Muscle layer of colon (tissue), 2 donors: ENCODE data around the gene CREB3.

ENCODE experiments used
- H3K27ac ChIP-seq: one replicate; pipeline ENCODE4 v1.7.0; 2013; ENCODE audit warnings: low read depth, mild to moderate bottlenecking, low read length, moderate library complexity
- H3K27me3 ChIP-seq, 2 donors: one replicate each; pipeline ENCODE4 v1.7.0; 2013; ENCODE audit warnings: low read length in 2 of 2, mild to moderate bottlenecking in 2 of 2; ENCODE audit not compliant: insufficient read depth in 2 of 2, control insufficient read depth in 1 of 2
- H3K36me3 ChIP-seq: one replicate; pipeline ENCODE4 v1.7.0; 2013; ENCODE audit warnings: mild to moderate bottlenecking, low read length; ENCODE audit not compliant: insufficient read depth
- H3K4me1 ChIP-seq: one replicate; pipeline ENCODE4 v1.7.0; 2013; ENCODE audit warnings: mild to moderate bottlenecking, low read length; ENCODE audit not compliant: insufficient read depth
- H3K4me3 ChIP-seq, 2 donors: one replicate each; pipeline ENCODE4 v1.7.0; 2013; ENCODE audit warnings: low read length in 2 of 2, low read depth in 1 of 2, mild to moderate bottlenecking in 1 of 2, moderate library complexity in 1 of 2
- H3K9ac ChIP-seq: one replicate; pipeline ENCODE4 v1.7.0; 2013; ENCODE audit warnings: low read length
- H3K9me3 ChIP-seq: one replicate; pipeline ENCODE4 v1.7.0; 2013; ENCODE audit warnings: mild to moderate bottlenecking, low read length
- donor health status: abdominal sarcoma.
- donor health status: Adenocarcinoma of cecum.

The CREB3 gene

GRCh38 chr9:35729101-35729500 is 3.4 kb upstream of the CREB3 start:
- no peaks in the 10 kb centered on the region for H3K27me3 ChIP-seq
- peak overlapping the region; percentile 40 to 73 for H3K4me3 ChIP-seq
- peaks cover 22% of the 10 kb centered on the region for H3K36me3 ChIP-seq
- peak overlapping the region; percentile 95 for H3K27ac ChIP-seq
- H3K4me1 ChIP-seq = peaks cover 69% of the 10 kb centered on the region
- H3K9ac ChIP-seq = peak overlapping the region; percentile 99
- H3K9me3 ChIP-seq = no peaks in the 10 kb centered on the region

- Histone ChIP-seq H3K27me3 (no peaks in the 10 kb centered on the region), H3K27ac (peak overlapping the region; percentile 95), H3K4me1 (peaks cover 74% of the 10 kb centered on the region), H3K4me3 (peak overlapping the region; percentile 40 to 73), H3K9me3 (no peaks in the 10 kb centered on the region), H3K9ac (peak overlapping the region; percentile 99), H3K36me3 (peaks cover 20% of the 10 kb centered on the region)
Measured at GRCh38 chr9:35729700-35730485, 2.6 kb upstream of the CREB3 start.

DNA sequence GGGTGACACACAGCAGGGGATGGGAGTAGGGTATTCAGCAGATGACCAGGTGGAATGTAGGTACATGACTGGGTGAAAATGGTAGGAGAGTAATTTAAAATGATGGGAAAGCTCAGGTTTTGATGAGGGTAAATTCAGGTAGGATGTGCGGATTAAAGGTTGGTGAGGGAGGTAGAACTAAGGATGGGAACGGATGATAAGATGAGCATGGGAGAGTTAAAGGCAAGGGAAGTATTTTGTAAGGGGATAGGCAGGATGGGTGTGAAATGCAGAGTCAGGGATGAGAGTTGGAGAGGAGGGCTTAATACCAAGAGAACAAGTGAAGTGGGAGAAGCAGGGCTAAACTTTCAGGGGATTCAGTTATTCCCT is 2.0 kb upstream of the CREB3 start:
- Histone ChIP-seq H3K36me3 (peaks cover 20% of the 10 kb centered on the region), H3K27me3 (no peaks in the 10 kb centered on the region), H3K9me3 (no peaks in the 10 kb centered on the region), H3K9ac (peak overlapping the region; percentile 99), H3K4me3 (peak overlapping the region; percentile 30 to 73), H3K27ac (peak overlapping the region; percentile 95), H3K4me1 (peaks cover 72% of the 10 kb centered on the region)

GRCh38 chr9:35731415-35732184 is 866 bp upstream of the CREB3 start:
- no peaks in the 10 kb centered on the region for H3K27me3 ChIP-seq
- peak overlapping the region; percentile 95 for H3K27ac ChIP-seq
- peaks cover 63% of the 10 kb centered on the region for H3K4me1 ChIP-seq
- no peaks in the 10 kb centered on the region for H3K9me3 ChIP-seq
- peak overlapping the region; percentile 30 to 73 for H3K4me3 ChIP-seq
- peaks cover 24% of the 10 kb centered on the region for H3K36me3 ChIP-seq
- peak overlapping the region; percentile 99 for H3K9ac ChIP-seq

DNA sequence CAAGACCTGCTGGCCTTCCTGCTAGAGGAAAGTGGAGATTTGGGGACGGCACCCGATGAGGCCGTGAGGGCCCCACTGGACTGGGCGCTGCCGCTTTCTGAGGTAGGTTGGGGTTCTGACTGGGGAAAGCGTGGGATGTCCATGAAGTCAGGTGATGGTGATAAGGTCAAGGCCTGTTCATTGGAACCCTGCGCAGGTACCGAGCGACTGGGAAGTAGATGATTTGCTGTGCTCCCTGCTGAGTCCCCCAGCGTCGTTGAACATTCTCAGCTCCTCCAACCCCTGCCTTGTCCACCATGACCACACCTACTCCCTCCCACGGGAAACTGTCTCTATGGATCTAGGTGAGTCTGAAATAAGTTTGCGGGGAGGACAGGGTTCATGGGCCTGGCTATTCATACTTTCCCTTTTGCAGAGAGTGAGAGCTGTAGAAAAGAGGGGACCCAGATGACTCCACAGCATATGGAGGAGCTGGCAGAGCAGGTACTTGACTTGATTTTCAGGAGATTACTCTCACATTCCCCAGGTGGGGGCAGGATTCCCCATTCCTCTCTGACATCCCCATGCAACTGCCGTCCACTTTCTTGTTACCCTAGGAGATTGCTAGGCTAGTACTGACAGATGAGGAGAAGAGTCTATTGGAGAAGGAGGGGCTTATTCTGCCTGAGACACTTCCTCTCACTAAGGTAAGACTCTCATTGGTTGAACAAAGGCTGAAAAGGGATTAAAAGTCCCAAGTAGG is 505 bp downstream of the CREB3 start:
- Histone ChIP-seq H3K4me3 (peak overlapping the region; percentile 60 to 92), H3K27ac (peak overlapping the region; percentile 95), H3K9me3 (no peaks in the 10 kb centered on the region), H3K27me3 (no peaks in the 10 kb centered on the region), H3K4me1 (peaks cover 49% of the 10 kb centered on the region), H3K9ac (peak overlapping the region; percentile 95), H3K36me3 (peaks cover 37% of the 10 kb centered on the region)

DNA sequence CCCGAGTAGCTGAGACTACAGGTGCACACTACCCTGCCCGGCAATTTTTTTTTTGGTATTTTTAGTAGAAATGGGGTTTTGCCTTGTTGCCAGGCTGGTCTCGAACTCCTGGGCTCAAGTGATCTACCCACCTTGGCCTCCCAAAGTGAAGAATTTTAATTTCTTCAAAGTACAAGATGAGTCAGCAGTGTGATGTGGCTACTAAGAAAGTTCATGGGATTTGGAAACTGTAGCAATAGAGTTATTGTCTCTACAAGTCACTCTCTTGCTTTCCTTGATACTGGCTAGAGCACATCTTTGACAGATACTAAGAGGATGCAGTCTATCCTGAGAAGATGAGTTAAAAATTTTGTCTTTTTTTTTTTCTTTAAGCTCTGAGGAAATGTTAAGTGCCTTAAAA is 1.6 kb downstream of the CREB3 start:
- no peaks in the 10 kb centered on the region for H3K9me3 ChIP-seq
- peaks cover 49% of the 10 kb centered on the region for H3K36me3 ChIP-seq
- H3K4me1 ChIP-seq = peaks cover 38% of the 10 kb centered on the region
- no peak overlapping the region for H3K9ac ChIP-seq
- peak overlapping the region; percentile 27 for H3K27ac ChIP-seq
- H3K27me3 ChIP-seq = no peaks in the 10 kb centered on the region
- H3K4me3 ChIP-seq = no peak overlapping the region

DNA sequence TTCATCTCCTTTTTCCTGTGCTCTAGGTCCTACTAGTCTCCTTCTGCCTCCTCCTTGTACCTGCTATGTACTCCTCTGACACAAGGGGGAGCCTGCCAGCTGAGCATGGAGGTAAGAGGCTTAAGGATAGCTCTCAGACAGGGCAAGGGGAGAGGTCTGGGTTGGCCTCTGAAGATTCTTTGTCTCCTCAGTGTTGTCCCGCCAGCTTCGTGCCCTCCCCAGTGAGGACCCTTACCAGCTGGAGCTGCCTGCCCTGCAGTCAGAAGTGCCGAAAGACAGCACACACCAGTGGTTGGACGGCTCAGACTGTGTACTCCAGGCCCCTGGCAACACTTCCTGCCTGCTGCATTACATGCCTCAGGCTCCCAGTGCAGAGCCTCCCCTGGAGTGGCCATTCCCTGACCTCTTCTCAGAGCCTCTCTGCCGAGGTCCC is 3.8 kb downstream of the CREB3 start:
- no peak overlapping the region for H3K9ac ChIP-seq
- H3K4me3 ChIP-seq = no peak overlapping the region
- peak overlapping the region; percentile 2 for H3K27ac ChIP-seq
- H3K36me3 ChIP-seq = peaks cover 69% of the 10 kb centered on the region
- H3K4me1 ChIP-seq = peaks cover 17% of the 10 kb centered on the region
- H3K27me3 ChIP-seq = no peaks in the 10 kb centered on the region
- no peaks in the 10 kb centered on the region for H3K9me3 ChIP-seq

DNA sequence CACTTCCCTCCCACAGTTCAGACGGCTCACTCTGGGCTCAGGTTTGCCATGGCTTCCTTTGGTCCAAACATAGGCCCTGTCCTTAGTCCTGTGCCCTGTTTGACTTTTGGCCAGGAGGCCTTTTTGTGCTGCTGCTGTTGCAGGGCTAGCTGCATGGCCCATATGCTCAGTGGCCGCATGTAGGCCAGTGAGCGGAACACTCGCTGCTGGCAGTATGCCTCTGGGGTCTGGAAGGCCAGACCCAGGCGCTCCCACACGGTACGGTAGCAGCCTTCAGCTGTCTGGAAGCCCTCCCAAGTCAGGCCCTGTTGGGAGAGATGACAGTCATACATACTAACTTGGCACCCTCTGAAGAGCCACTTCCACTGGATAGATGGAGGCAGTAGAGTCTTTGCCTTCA is 4.7 kb downstream of the CREB3 start:
- Histone ChIP-seq H3K27ac (no peak overlapping the region), H3K27me3 (no peaks in the 10 kb centered on the region), H3K9me3 (no peaks in the 10 kb centered on the region), H3K36me3 (peaks cover 77% of the 10 kb centered on the region), H3K9ac (no peak overlapping the region), H3K4me1 (peaks cover 17% of the 10 kb centered on the region), H3K4me3 (no peak overlapping the region)

GRCh38 chr9:35738186-35738585 is 5.7 kb downstream of the CREB3 start:
- peaks cover 87% of the 10 kb centered on the region for H3K36me3 ChIP-seq
- no peaks in the 10 kb centered on the region for H3K9me3 ChIP-seq
- H3K27me3 ChIP-seq = no peaks in the 10 kb centered on the region
- no peak overlapping the region for H3K4me3 ChIP-seq
- no peak overlapping the region for H3K27ac ChIP-seq
- H3K9ac ChIP-seq = no peak overlapping the region
- peaks cover 14% of the 10 kb centered on the region for H3K4me1 ChIP-seq

GRCh38 chr9:35738924-35739323 is 6.5 kb downstream of the CREB3 start:
- no peaks in the 10 kb centered on the region for H3K9me3 ChIP-seq
- H3K27me3 ChIP-seq = no peaks in the 10 kb centered on the region
- H3K9ac ChIP-seq = no peak overlapping the region
- peaks cover 6% of the 10 kb centered on the region for H3K4me1 ChIP-seq
- peaks cover 95% of the 10 kb centered on the region for H3K36me3 ChIP-seq
- no peak overlapping the region for H3K4me3 ChIP-seq
- H3K27ac ChIP-seq = no peak overlapping the region

DNA sequence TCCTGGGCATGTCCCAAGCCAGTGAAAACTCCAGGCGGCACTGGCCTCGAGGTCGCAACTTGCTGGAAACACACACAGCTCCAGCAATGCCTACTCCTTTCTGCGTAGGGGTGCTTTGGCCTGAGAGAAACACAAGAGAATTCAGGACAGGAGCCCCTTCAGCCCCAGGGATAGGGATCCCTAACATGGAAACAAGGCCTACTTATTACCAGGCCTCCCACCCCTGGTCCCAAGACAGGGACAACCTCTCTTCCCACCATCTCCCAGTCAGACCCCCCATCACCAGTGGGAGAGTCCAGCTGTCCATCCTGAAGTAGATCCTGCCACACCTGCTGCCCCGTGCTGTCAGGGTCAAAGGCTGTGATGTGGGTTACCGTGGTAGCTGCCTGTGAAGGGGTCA is 7.8 kb downstream of the CREB3 start:
- no peaks in the 10 kb centered on the region for H3K4me1 ChIP-seq
- H3K27me3 ChIP-seq = no peaks in the 10 kb centered on the region
- H3K4me3 ChIP-seq = no peak overlapping the region
- H3K27ac ChIP-seq = no peak overlapping the region
- no peaks in the 10 kb centered on the region for H3K9me3 ChIP-seq
- H3K36me3 ChIP-seq = peaks cover 94% of the 10 kb centered on the region
- H3K9ac ChIP-seq = no peak overlapping the region
